ENCODE data around the gene RARA.
"Not testable (repeated sequence)": the region's sequence is repeated elsewhere in the genome, so short reads cannot be mapped to it uniquely, and the experiment has no call there.

Gene RARA

DNA sequence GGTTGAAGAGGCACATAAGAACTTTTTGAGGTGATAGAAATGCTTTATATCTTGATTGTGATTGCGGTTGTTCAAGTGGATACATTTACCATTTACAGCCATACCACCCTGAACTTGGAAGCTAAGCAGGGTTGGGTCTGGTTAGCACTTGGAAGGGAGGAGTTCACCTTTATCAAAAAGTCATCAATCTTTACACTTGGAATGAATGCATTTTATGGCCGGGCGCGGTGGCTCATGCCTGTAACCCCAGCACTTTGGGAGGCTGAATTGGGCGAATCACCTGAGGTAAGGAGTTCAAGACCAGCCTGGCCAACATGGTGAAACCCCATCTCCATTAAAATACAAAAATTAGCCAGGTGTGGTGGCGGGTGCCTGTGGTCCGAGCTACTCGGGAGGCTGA is 65.0 kb downstream of the RARA start:
- no peaks in the 10 kb centered on the region for H3K9me3 ChIP-seq (ENCODE audit: control insufficient read depth, insufficient read depth, low read depth, low read length)
- no peaks in the 10 kb centered on the region for H3K27me3 ChIP-seq (ENCODE audit: control insufficient read depth, insufficient read depth, low read length)
- H3K36me3 ChIP-seq (ENCODE audit: control insufficient read depth, insufficient read depth, low read length): no peaks in the 10 kb centered on the region
- no peaks in the 10 kb centered on the region for H3K4me1 ChIP-seq (ENCODE audit: control insufficient read depth, insufficient read depth, low read length)
- no peak overlapping the region for H3K4me3 ChIP-seq (ENCODE audit: low read depth, low read length)
- H3K27ac ChIP-seq (ENCODE audit: low read depth, low read length): no peak overlapping the region
- no peak overlapping the region for H3K9ac ChIP-seq (ENCODE audit: low read length)

DNA sequence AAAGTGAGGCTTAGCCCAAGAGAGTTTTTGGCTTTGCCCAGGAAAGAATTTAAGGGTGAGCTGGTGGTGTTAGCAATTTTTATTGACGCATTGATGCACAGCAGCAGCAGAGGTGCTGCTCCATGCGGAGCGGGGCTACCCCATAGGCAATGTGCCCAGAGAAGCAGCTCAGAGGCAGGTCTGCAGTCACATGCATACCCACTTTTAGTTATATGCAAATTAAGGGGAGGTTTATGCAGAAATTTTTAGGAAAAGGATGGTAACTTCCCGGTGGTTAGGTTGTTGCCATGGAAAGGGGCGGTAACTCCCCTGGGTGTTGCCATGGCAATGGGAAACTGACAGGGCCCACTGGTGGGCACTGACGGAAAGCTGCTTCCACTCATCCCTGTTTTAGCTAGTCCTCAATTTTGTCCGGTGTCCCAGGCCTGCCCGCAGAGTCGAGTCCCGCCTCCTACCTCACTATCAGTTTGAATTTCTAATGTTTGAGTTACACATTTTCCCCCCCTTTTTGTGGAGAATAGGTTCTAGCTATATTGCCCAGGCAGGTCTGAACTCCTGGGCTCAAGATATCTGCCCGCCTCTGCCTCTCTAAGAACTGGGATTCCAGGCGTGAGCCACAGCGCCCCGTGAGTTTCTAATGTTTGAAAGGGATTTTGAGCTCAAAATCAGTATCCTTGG is 66.0 kb downstream of the RARA start:
- no peaks in the 10 kb centered on the region for H3K9me3 ChIP-seq (ENCODE audit: control insufficient read depth, insufficient read depth, low read depth, low read length)
- H3K9ac ChIP-seq (ENCODE audit: low read length): no peak overlapping the region

DNA sequence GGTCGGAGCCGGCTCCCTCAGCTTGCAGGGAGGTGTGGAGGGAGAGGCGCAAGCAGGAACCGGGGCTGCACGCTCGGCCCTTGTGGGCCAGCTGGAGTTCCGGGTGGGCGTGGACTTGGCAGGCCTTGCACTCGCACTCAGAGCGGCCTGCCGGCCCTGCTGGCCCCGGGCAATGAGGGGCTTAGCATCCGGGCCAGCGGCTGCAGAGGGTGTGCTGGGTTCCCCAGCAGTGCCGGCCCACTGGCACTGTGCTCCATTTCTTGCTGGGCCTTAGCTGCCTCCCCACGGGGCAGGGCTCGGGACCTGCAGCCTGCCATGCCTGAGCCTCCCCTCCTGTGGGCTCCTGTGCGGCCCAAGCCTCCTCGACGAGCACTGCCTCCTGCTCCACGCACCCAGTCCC is 66.8 kb downstream of the RARA start:
- not testable (repeated sequence) for H3K27ac ChIP-seq (ENCODE audit: low read depth, low read length); H3K9me3 ChIP-seq (ENCODE audit: control insufficient read depth, insufficient read depth, low read depth, low read length); H3K4me1 ChIP-seq (ENCODE audit: control insufficient read depth, insufficient read depth, low read length); H3K4me3 ChIP-seq (ENCODE audit: low read depth, low read length); H3K27me3 ChIP-seq (ENCODE audit: control insufficient read depth, insufficient read depth, low read length); H3K36me3 ChIP-seq (ENCODE audit: control insufficient read depth, insufficient read depth, low read length); H3K9ac ChIP-seq (ENCODE audit: low read length)

More for the DNA sequence above, 66.0 kb downstream of the RARA start:
- Histone ChIP-seq H3K4me3 (ENCODE audit: low read depth, low read length) (no peak overlapping the region), H3K4me1 (ENCODE audit: control insufficient read depth, insufficient read depth, low read length) (no peaks in the 10 kb centered on the region), H3K27me3 (ENCODE audit: control insufficient read depth, insufficient read depth, low read length) (no peaks in the 10 kb centered on the region), H3K27ac (ENCODE audit: low read depth, low read length) (no peak overlapping the region), H3K36me3 (ENCODE audit: control insufficient read depth, insufficient read depth, low read length) (no peaks in the 10 kb centered on the region)

DNA sequence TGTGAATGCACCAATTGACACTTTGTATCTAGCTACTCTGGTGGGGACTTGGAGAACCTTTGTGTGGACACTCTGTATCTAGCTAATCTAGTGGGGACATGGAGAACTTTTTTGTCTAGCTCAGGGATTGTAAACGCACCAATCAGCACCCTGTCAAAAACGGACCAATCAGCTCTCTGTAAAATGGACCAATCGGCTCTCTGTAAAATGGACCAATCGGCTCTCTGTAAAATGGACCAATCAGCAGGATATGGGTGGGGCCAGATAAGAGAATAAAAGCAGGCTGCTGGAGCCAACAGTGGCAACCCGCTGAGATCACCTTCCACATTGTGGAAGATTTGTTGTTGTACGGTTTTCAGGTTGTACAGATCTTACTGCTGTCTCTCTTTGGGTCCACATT is 67.6 kb downstream of the RARA start:
- not testable (repeated sequence) for H3K4me3 ChIP-seq (ENCODE audit: low read depth, low read length); H3K36me3 ChIP-seq (ENCODE audit: control insufficient read depth, insufficient read depth, low read length); H3K27ac ChIP-seq (ENCODE audit: low read depth, low read length); H3K4me1 ChIP-seq (ENCODE audit: control insufficient read depth, insufficient read depth, low read length); H3K9me3 ChIP-seq (ENCODE audit: control insufficient read depth, insufficient read depth, low read depth, low read length); H3K27me3 ChIP-seq (ENCODE audit: control insufficient read depth, insufficient read depth, low read length); H3K9ac ChIP-seq (ENCODE audit: low read length)

DNA sequence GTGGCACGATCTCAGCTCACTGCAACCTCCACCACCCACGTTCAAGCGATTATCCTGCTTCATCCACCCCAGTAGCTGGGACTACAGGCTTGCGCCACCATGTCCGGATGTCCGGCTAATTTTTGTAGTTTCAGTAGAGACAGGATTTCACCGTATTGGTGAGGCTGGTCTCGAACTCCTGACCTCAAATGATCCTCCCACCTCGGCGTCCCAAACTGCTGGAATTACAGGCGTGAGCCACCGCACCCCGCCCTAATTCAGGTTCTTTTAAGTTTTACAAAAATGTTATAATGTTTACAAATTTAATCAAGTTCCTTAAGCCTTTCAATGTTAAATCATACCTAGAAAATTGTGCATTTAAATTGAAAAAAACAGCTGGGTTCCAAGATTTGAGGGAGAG is 68.9 kb downstream of the RARA start:
- Histone ChIP-seq H3K27ac (ENCODE audit: low read depth, low read length) (no peak overlapping the region), H3K36me3 (ENCODE audit: control insufficient read depth, insufficient read depth, low read length) (no peaks in the 10 kb centered on the region), H3K9ac (ENCODE audit: low read length) (no peak overlapping the region), H3K9me3 (ENCODE audit: control insufficient read depth, insufficient read depth, low read depth, low read length) (no peaks in the 10 kb centered on the region), H3K27me3 (ENCODE audit: control insufficient read depth, insufficient read depth, low read length) (no peaks in the 10 kb centered on the region), H3K4me3 (ENCODE audit: low read depth, low read length) (no peak overlapping the region), H3K4me1 (ENCODE audit: control insufficient read depth, insufficient read depth, low read length) (no peaks in the 10 kb centered on the region)

DNA sequence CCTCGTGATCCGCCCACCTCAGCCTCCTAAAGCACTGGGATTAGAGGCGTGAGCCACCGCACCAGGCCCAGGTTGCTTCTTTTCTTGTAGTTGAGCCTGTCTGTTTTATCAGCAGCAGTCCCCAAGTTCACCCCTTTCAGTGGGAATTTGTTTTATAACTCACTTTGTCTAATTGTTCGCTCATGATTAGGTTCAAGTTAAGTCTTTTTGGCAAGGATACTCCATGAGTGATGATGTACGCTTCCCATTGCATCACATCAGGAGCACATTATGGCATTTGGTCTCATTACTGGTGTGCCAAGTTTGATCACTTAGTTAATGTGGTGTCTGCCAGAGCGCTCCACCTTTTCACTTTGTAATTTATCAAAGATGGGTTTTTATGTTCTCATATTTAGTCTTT is 70.0 kb downstream of the RARA start:
- no peak overlapping the region for H3K4me3 ChIP-seq (ENCODE audit: low read depth, low read length)
- no peaks in the 10 kb centered on the region for H3K9me3 ChIP-seq (ENCODE audit: control insufficient read depth, insufficient read depth, low read depth, low read length)
- no peak overlapping the region for H3K27ac ChIP-seq (ENCODE audit: low read depth, low read length)
- H3K9ac ChIP-seq (ENCODE audit: low read length): no peak overlapping the region
- no peaks in the 10 kb centered on the region for H3K36me3 ChIP-seq (ENCODE audit: control insufficient read depth, insufficient read depth, low read length)
- H3K27me3 ChIP-seq (ENCODE audit: control insufficient read depth, insufficient read depth, low read length): no peaks in the 10 kb centered on the region
- H3K4me1 ChIP-seq (ENCODE audit: control insufficient read depth, insufficient read depth, low read length): no peaks in the 10 kb centered on the region

DNA sequence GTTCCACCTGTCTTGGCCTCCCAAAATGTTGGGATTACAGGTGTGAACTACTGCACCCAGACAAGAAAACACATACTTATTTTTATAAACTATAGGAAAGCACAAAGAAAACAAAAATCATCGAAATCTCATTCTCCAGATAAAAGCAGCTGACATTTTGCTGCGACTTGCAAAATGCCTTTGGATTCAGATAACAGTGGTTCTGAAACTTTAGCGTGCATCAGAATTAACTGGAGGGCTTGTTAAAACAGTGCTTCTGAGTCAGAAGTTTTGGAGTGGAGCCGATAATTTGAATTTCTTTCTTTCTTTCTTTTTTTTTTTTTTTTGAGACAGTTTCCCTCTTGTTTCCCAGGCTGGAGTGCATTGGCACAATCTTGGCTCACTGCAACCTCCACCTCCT is 73.3 kb downstream of the RARA start:
- Histone ChIP-seq H3K27ac (ENCODE audit: low read depth, low read length) (no peak overlapping the region), H3K4me1 (ENCODE audit: control insufficient read depth, insufficient read depth, low read length) (no peaks in the 10 kb centered on the region), H3K4me3 (ENCODE audit: low read depth, low read length) (no peak overlapping the region)

DNA sequence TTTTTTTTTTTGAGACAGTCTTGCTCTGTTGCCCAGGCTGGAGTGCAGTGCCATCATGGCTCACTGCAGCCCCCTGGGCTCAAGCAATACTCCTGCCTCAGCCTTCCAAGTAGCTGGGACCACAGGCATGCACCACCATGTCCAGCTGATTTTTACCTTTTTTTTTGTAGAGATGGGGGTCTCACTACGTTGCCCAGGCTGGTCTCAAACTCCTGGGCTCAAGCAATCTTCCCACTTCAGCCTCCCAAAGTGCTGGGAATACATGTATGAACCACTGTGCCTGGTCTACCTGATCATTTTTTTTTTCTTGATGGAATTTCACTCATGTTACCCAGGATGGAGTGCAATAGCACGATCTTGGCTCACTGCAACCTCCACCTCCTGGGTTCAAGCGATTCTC is 77.6 kb downstream of the RARA start:
- peaks cover 42% of the 10 kb centered on the region for H3K36me3 ChIP-seq (ENCODE audit: control insufficient read depth, insufficient read depth, low read length)

More for the DNA sequence above, 73.3 kb downstream of the RARA start:
- Histone ChIP-seq H3K27me3 (ENCODE audit: control insufficient read depth, insufficient read depth, low read length) (no peaks in the 10 kb centered on the region), H3K9me3 (ENCODE audit: control insufficient read depth, insufficient read depth, low read depth, low read length) (no peaks in the 10 kb centered on the region), H3K36me3 (ENCODE audit: control insufficient read depth, insufficient read depth, low read length) (no peaks in the 10 kb centered on the region), H3K9ac (ENCODE audit: low read length) (no peak overlapping the region)

DNA sequence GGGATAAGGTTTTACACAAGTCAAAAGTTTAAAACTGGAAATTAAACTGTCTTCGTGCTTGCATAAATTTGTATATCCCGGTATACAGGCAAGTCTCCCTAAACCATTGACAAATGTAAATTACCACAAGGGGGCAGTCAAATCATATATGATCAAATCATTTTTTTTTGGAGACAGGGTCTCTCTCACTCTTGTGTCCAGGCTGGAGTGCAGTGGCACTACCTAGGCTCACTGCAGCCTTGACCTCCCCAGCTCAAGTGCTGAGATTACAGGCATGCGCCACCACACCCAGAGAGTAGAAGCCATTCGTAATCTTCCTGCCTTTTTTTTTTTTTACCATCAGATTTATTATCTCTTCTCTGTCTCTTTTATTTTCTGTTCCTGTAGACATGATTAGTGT is 90.2 kb downstream of the RARA start:
- Histone ChIP-seq H3K4me3 (ENCODE audit: low read depth, low read length) (no peak overlapping the region), H3K36me3 (ENCODE audit: control insufficient read depth, insufficient read depth, low read length) (peaks cover 100% of the 10 kb centered on the region), H3K4me1 (ENCODE audit: control insufficient read depth, insufficient read depth, low read length) (no peaks in the 10 kb centered on the region), H3K9me3 (ENCODE audit: control insufficient read depth, insufficient read depth, low read depth, low read length) (no peaks in the 10 kb centered on the region), H3K9ac (ENCODE audit: low read length) (no peak overlapping the region), H3K27me3 (ENCODE audit: control insufficient read depth, insufficient read depth, low read length) (no peaks in the 10 kb centered on the region), H3K27ac (ENCODE audit: low read depth, low read length) (no peak overlapping the region)

More for the DNA sequence above, 77.6 kb downstream of the RARA start:
- not testable (repeated sequence) for H3K4me3 ChIP-seq (ENCODE audit: low read depth, low read length); H3K27me3 ChIP-seq (ENCODE audit: control insufficient read depth, insufficient read depth, low read length); H3K9ac ChIP-seq (ENCODE audit: low read length); H3K9me3 ChIP-seq (ENCODE audit: control insufficient read depth, insufficient read depth, low read depth, low read length); H3K4me1 ChIP-seq (ENCODE audit: control insufficient read depth, insufficient read depth, low read length); H3K27ac ChIP-seq (ENCODE audit: low read depth, low read length)

DNA sequence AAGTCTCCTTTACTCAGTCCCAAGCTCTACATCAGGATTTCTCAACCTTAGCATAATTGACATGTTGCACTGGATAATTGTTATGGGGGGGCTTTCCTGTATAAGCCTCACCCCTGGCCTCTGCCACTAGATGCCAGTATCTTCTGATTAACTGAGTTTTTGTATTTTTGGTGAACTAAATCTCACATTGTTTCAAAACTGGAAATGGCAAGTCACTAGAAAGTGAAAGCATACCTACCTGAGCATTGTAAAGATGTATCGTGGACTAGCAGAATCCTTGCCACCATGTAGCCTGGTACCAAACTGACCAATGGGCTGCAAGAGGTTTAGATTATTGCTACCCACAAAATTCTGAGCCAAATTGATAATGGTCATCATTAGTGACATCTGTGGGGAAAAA is 93.7 kb downstream of the RARA start:
- no peaks in the 10 kb centered on the region for H3K4me1 ChIP-seq (ENCODE audit: control insufficient read depth, insufficient read depth, low read length)
- no peak overlapping the region for H3K27ac ChIP-seq (ENCODE audit: low read depth, low read length)
- H3K36me3 ChIP-seq (ENCODE audit: control insufficient read depth, insufficient read depth, low read length): peaks cover 98% of the 10 kb centered on the region
- H3K4me3 ChIP-seq (ENCODE audit: low read depth, low read length): no peak overlapping the region
- H3K9me3 ChIP-seq (ENCODE audit: control insufficient read depth, insufficient read depth, low read depth, low read length): no peaks in the 10 kb centered on the region
- H3K9ac ChIP-seq (ENCODE audit: low read length): no peak overlapping the region
- no peaks in the 10 kb centered on the region for H3K27me3 ChIP-seq (ENCODE audit: control insufficient read depth, insufficient read depth, low read length)

DNA sequence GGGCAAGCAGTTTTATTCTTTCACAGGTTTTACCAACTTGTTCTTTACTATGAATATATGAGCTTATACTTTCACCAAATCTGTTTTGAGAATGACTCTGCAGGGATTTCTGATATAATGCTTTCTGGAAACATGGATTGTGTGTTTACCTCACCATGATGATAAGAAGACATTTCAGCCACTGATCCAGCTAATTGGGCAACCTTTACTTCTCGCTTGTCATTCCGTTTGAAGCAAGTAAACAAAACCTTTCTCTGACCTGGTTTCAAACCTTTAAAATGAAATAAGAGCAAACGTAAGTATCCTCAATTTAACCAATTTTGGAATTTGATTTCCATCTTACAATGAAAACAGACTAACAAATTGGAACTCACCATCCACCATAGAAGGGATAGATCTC is 95.0 kb downstream of the RARA start:
- H3K4me1 ChIP-seq (ENCODE audit: control insufficient read depth, insufficient read depth, low read length): no peaks in the 10 kb centered on the region
- no peak overlapping the region for H3K27ac ChIP-seq (ENCODE audit: low read depth, low read length)
- no peaks in the 10 kb centered on the region for H3K9me3 ChIP-seq (ENCODE audit: control insufficient read depth, insufficient read depth, low read depth, low read length)
- peaks cover 98% of the 10 kb centered on the region for H3K36me3 ChIP-seq (ENCODE audit: control insufficient read depth, insufficient read depth, low read length)
- no peaks in the 10 kb centered on the region for H3K27me3 ChIP-seq (ENCODE audit: control insufficient read depth, insufficient read depth, low read length)
- no peak overlapping the region for H3K9ac ChIP-seq (ENCODE audit: low read length)
- no peak overlapping the region for H3K4me3 ChIP-seq (ENCODE audit: low read depth, low read length)
